ENCODE measurements around the gene BCL11B.

Gene BCL11B

DNA sequence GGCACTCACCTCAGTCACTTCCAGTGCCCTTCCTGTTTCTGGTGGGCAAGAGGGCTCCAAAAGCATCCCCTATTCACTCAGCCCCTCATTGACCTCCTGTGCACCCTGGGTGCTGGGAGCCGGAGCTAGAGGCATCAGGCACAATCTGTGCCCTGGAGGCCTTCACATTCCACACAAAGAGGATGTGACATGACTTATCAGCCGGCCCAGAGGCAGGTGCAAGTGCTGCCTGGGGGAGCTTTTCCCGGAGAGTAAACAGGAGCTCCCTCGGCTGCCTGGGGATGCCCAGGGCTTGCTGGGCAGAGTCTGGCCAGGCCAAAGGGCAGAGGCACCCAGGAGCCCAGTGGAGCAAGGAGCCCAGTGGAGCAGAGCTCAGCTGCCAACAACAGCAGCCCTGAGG is 64.5 kb downstream of the BCL11B start:
- H3K36me3 ChIP-seq = no peaks in the 10 kb centered on the region
- no peaks in the 10 kb centered on the region for H3K27me3 ChIP-seq
- TF ChIP-seq CTCF (IDR thresholded peaks at IDR 0.05; ENCODE audit: low read depth, low read length) = no peak
- no peaks in the 10 kb centered on the region for H3K4me1 ChIP-seq
- no peaks in the 10 kb centered on the region for H3K9me3 ChIP-seq
- DNase-seq = no peak
- H3K4me3 ChIP-seq (ENCODE audit: low read depth, low read length) = no peak overlapping the region

DNA sequence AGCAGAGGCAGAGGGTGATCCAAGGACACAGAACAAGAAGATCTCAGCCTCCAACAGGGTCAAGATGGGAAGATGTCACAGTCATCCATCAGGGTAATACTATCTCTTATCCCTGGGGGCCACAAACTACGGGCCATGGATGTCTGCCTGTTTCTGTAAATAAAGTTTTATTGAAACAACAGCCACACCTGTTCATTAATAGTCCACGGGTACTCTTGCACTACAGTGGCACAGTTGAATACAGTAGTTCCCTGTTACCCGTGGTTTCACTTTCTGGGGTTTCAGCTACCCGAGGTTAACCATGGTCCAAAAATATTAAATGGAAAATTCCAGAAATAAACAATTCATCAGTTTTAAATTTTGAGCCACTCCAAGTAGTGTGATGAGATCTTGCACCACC is 65.9 kb downstream of the BCL11B start:
- DNase-seq = no peak
- no peak for TF ChIP-seq CTCF (IDR thresholded peaks at IDR 0.05; ENCODE audit: low read depth, low read length)
- Histone ChIP-seq H3K4me3 (ENCODE audit: low read depth, low read length) (no peak overlapping the region), H3K4me1 (no peaks in the 10 kb centered on the region), H3K36me3 (no peaks in the 10 kb centered on the region), H3K27me3 (no peaks in the 10 kb centered on the region), H3K9me3 (no peaks in the 10 kb centered on the region)

GRCh38 chr14:99205086-99205688 is 66.8 kb downstream of the BCL11B start:
- H3K9me3 ChIP-seq = no peaks in the 10 kb centered on the region
- DNase-seq = no peak
- no peak for TF ChIP-seq CTCF (IDR thresholded peaks at IDR 0.05; ENCODE audit: low read depth, low read length)

DNA sequence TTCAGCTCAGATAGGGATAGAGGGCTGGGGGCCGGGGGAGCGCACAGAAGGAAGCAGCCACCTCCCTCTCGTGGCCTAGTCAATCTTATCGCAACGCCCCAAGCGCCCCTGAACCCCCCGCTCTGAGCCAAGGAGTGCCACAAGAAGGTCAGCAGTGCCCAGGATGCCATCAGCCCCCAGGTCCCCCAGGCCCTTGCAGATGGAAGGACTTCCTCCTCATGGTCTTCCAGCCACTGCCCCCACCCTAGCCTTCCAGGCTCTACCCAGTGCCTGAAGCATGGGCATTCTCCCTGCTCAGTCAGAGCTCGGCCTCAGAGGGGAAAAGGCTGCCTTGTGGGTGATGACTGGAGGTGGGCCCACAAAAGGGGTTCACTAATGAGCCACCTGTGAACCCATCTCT is 68.2 kb downstream of the BCL11B start:
- no peaks in the 10 kb centered on the region for H3K27me3 ChIP-seq
- no peak overlapping the region for H3K4me3 ChIP-seq (ENCODE audit: low read depth, low read length)
- no peaks in the 10 kb centered on the region for H3K36me3 ChIP-seq
- no peaks in the 10 kb centered on the region for H3K4me1 ChIP-seq
- no peaks in the 10 kb centered on the region for H3K9me3 ChIP-seq
- DNase-seq = no peak
- no peak for TF ChIP-seq CTCF (IDR thresholded peaks at IDR 0.05; ENCODE audit: low read depth, low read length)

More at GRCh38 chr14:99205086-99205688, 66.8 kb downstream of the BCL11B start:
- no peaks in the 10 kb centered on the region for H3K4me1 ChIP-seq
- no peaks in the 10 kb centered on the region for H3K36me3 ChIP-seq
- H3K4me3 ChIP-seq (ENCODE audit: low read depth, low read length) = no peak overlapping the region
- no peaks in the 10 kb centered on the region for H3K27me3 ChIP-seq

GRCh38 chr14:99203080-99203479 is 68.9 kb downstream of the BCL11B start:
- H3K36me3 ChIP-seq = no peaks in the 10 kb centered on the region
- no peak for TF ChIP-seq CTCF (IDR thresholded peaks at IDR 0.05; ENCODE audit: low read depth, low read length)
- H3K27me3 ChIP-seq = no peaks in the 10 kb centered on the region

DNA sequence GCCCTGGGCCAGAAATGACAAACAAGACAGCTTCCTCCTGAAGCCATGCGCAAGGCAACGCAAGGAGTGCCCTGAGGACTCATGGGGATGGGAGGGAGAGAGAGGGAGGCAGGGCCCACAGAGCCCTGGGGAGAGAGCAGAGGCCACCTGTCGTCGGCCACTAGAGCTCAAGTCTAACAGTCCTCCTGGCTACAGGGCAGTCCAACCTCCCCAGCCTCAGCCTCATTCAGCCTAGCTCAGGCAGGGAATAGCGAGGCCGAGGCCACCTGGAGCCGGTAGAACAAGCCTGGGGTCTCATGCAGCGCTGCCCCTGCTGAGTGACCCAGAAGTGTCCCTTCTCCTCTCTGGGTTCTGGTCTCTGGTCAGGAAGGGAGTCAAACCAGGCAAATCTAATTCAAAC is 69.5 kb downstream of the BCL11B start:
- Histone ChIP-seq H3K9me3 (no peaks in the 10 kb centered on the region), H3K27me3 (no peaks in the 10 kb centered on the region), H3K4me3 (ENCODE audit: low read depth, low read length) (no peak overlapping the region), H3K36me3 (no peaks in the 10 kb centered on the region), H3K4me1 (no peaks in the 10 kb centered on the region)
- no peak for TF ChIP-seq CTCF (IDR thresholded peaks at IDR 0.05; ENCODE audit: low read depth, low read length)
- no peak for DNase-seq

More at GRCh38 chr14:99203080-99203479, 68.9 kb downstream of the BCL11B start:
- Histone ChIP-seq H3K4me3 (ENCODE audit: low read depth, low read length) (no peak overlapping the region), H3K4me1 (no peaks in the 10 kb centered on the region), H3K9me3 (no peaks in the 10 kb centered on the region)
- DNase-seq = no peak
